GM12864 (cell line): ENCODE data around the gene ITGA7.
A peak's percentile ranks its signal among the peaks of the same experiment; 100 is the strongest.

Experiments
- DNase-seq: peaks from one replicate; pipeline ENCODE4 v3.0.0-alpha.2; 2011; ENCODE audit warnings: low read depth
- H3K4me3 ChIP-seq: 2 replicates; pipeline ENCODE4 v1.5.1; 2011; ENCODE audit warnings: mild to moderate bottlenecking, low read depth, low read length, control low read depth
- TF ChIP-seq, protein P1 (sequence below): IDR thresholded peaks from 2 replicates; pipeline ENCODE4 v1.5.1; 2011; ENCODE audit warnings: low read depth, mild to moderate bottlenecking, moderate library complexity, low read length, control low read depth, inconsistent platforms; ENCODE audit errors: missing control alignments

ITGA7 gene

DNA sequence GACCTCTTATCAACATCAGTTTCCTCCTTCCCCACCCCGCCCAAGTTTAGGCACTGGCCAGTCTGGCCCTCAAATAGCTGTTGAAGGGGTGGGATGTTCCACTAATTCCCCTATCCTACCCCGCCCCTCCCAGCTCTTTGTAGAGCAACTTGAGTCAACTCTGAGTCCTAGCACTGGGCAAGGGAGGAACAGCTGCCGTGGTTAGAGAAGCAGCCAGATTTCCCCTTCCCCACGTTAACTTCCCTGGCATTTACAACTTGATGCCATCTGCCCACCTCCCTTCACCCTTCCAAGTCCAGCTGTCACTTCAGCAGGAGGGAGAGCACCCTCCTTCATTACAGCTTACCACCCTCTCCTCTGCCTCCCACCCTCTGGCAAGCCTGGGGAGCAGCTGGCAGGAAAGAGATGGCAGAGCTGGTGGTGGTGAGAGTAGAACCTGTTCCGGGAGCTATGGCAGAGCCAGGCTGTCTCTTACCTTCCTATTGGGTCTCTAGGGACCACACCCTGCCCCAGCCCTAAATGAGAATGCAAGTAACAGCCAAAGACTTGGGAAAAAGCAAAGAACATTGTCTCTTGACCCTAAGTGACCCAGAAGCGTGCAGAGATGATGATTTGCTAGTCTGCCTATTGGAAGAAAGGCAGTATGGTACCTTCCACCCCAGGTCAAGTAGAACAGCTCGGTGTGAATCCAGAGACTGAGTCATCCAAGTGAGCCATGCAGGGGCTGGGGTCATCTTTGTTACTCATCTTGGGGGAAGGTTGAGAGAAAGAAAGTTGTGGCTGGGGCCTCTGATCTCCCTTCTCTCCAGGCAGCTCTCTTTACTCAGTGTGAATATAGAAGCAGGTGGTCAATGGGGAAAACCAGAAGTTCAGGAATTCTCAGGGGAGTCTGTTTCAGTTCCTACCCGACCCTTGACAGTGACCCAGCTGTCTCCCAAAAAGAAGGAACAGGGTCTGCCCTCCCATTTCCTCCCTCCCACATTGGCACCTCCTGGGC is 9.6 kb upstream of the ITGA7 start:
- TF ChIP-seq, protein P1, sequence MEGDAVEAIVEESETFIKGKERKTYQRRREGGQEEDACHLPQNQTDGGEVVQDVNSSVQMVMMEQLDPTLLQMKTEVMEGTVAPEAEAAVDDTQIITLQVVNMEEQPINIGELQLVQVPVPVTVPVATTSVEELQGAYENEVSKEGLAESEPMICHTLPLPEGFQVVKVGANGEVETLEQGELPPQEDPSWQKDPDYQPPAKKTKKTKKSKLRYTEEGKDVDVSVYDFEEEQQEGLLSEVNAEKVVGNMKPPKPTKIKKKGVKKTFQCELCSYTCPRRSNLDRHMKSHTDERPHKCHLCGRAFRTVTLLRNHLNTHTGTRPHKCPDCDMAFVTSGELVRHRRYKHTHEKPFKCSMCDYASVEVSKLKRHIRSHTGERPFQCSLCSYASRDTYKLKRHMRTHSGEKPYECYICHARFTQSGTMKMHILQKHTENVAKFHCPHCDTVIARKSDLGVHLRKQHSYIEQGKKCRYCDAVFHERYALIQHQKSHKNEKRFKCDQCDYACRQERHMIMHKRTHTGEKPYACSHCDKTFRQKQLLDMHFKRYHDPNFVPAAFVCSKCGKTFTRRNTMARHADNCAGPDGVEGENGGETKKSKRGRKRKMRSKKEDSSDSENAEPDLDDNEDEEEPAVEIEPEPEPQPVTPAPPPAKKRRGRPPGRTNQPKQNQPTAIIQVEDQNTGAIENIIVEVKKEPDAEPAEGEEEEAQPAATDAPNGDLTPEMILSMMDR, result no peak
- peak overlapping the region; percentile 80 for H3K4me3 ChIP-seq
- no peak for DNase-seq

DNA sequence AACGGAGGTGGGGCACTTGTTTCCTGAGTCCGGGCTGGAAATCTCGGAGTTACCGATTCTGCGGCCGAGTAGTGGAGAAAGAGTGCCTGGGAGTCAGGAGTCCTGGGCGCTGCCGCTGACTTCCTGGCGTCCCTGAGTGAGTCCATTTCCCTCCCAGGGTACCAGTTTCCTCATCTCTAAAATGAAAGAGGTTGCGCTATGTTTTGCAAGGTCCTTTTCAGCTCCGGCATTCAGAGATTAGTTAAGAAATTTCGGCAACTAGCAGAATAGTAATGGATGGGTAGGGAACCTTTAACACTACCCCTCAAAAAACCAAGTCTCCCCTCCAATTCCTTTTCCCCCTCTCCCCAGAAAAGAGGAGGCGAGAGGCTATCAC is 8.9 kb upstream of the ITGA7 start:
- DNase-seq, result no peak
- peak overlapping the region; percentile 80 for H3K4me3 ChIP-seq
- TF ChIP-seq, protein P1, result no peak

DNA sequence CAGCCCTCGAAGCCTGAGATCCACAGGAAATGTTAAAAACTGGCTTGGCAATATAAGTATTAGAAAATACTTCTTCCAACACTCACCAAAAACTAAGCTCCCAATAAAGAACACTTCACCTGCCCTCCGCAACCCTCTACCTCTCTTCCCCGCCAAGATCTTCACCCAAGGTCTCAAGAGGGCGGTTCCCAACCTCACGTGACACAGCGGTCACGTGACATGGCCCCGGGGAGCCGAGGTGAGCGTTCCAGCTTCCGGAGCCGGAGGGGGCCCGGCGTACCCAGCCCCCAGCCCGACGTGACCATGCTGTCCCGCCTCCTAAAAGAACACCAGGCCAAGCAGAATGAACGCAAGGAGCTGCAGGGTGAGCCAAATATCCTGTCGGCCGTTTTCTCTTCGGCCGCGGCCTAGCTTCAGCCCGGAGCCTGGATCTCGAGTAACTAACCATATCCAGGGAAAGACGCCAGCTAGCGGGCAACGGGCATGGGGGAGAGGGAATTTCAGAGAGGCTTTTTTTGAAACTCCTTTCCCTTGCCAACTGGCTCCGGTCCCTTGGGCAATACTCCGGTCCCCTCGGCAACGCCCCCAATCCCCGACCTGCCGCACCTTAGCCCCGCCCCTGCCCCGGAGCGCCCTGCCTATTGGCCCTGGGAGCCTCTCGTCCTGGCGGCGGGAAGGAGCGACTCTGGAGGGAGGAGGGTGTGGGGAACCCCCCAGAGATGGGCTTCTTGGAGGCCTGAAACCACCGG is 8.3 kb upstream of the ITGA7 start, which contains the start of gene BLOC1S1:
BLOC1S1 (plus strand) TSS at position 214 of the 749 bp plus-strand sequence; CDS start at position 220, 6 bp downstream.
- peak within 1 kb of the TSS; percentile 80 for H3K4me3 ChIP-seq
- peak; percentile 85 for DNase-seq
- TF ChIP-seq, protein P1, result no peak

DNA sequence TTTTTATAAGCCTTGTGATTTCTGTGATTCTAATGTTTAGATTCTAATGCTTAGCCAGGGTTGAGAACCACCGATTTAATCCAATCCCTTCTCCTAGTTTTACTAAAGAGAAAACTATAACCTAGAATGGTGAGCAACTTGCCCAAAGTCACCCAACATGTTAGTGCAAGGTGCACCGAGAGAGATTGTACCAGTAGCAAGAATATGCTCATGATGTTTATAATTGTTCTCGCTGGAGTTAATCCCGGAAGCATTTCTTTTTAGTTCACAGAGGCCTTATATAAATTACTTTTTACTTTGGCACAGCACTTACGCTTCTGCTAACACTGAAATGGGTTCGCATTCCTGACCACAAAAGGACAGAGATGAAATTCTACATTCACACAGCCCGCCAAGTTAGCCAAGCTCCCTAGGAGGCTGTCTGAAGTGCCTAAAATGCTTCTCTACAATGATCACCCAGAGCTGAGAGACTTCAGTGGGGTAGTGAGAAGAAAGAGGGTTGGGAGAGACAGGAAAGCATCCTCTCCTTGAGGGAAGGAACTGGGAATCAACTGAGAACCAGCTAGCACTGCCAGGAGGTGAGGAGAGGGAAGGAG is 7.6 kb upstream of the ITGA7 start:
- TF ChIP-seq, protein P1, result no peak

DNA sequence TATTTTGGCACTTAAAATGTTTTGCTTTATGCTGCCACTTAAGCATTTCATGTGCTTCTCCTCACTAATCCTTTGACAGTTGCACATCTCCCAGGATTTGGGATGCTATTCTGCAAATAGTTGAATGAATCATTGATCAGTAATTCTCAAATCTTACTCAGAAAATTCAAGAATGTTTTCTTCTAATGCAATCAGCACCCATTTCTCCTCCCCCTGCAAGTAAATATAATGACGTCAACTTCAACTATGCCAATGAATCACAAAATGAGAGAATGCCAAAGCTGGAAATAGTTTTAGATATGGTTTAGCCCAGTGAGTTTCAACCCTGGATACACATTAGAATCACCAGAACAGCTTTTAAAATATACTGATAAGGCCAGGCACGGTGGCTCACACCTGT is 6.0 kb upstream of the ITGA7 start:
- no peak for DNase-seq
- TF ChIP-seq, protein P1, result no peak
- H3K4me3 ChIP-seq, result no peak overlapping the region

More for the DNA sequence above, 7.6 kb upstream of the ITGA7 start:
- H3K4me3 ChIP-seq, result peak overlapping the region; percentile 80
- DNase-seq, result no peak

DNA sequence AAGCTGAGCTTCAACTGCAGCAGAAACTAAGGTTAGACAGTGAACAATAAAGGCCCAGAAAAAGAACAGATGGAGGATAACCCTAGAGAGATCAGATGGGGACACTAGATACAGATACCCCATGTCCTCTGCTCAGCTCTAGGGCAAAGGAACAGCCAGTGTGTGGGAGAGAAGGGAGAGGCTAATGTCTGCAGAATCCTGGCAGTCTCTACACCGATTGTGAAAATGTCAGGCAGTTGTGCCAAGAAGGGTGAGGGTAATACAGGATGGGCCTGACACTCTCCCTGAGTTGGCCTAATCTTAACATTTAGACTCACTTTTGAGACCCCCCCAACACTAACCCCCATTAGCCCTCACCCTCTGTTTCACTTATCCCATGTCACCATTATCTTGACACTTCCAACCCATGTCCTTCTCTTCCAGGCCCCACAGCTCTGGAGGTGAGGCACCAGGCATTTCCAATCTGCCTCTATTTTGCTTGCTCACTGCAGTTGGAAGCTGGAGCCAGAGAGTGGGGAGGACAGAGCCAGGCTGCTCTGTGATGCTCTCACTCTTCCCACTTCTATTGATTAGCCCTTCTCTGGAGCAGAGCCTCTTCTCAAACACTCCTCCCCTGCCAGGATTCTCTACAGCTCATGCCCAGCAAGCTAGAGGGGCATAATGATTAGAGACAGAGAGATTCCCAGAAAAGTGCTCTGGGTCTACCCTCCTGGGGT is 5.2 kb upstream of the ITGA7 start:
- no peak overlapping the region for H3K4me3 ChIP-seq
- DNase-seq, result no peak
- TF ChIP-seq, protein P1, result no peak
